ENCODE data around the gene SRMS.

DNA sequence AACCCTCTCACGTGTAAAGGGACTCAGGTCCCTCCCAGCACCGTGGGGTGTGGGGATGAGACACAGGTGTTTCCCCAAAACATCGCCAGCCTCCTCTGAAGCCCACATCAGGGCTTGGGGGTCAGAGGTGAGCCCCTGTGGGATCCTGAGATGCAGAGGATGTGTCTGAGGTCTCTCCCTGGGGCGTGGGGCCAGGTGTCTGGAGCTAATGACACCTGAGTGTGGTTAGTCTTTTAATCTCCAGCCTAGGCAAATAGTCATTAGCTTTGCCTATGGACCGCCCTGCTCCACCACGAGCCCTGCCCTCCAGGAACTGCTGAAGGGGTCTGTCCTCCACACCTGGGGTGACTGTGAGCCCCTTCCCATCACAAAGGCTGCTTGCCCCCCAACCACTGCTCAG is 1.7 kb downstream of the SRMS start:
- no peak for TF ChIP-seq AKAP8 (CRISPR knock-in tag; IDR thresholded peaks at IDR 0.05)
- TF ChIP-seq SMC3 (IDR thresholded peaks at IDR 0.05; ENCODE audit: low read length): no peak
- TF ChIP-seq MTF1 (CRISPR knock-in tag; IDR thresholded peaks at IDR 0.05): no peak
